T-helper 1 cell treated with Interleukin-12 subunit alpha and Interleukin-12 subunit beta and Interleukin-4 antibody, amounts not matched to agents 30 μg/mL and 1 μg/mL, for 36 hours (primary cell): ENCODE data around the gene IL17F.
A peak's percentile ranks its signal among the peaks of the same experiment; 100 is the strongest.

ENCODE experiments used
- H3K27ac Mint-ChIP-seq: one replicate; pipeline ENCODE4 v1.8.0; 2021; ENCODE audit warnings: mild to moderate bottlenecking, mixed read lengths
- H3K27me3 Mint-ChIP-seq: one replicate; pipeline ENCODE4 v1.8.0; 2021; ENCODE audit warnings: low read depth, mixed read lengths
- H3K36me3 Mint-ChIP-seq: one replicate; pipeline ENCODE4 v1.8.0; 2021; ENCODE audit warnings: low read depth, mixed read lengths
- H3K4me1 Mint-ChIP-seq: one replicate; pipeline ENCODE4 v1.8.0; 2021; ENCODE audit warnings: low read depth, mixed read lengths
- H3K4me3 Mint-ChIP-seq: one replicate; pipeline ENCODE4 v1.8.0; 2021; ENCODE audit warnings: mild to moderate bottlenecking, moderate library complexity, mixed read lengths
- H3K9me3 Mint-ChIP-seq: one replicate; pipeline ENCODE4 v1.8.0; 2021; ENCODE audit warnings: mixed read lengths

IL17F gene

GRCh38 chr6:52244400-52244799, at the start of gene IL17F:
Gene IL17F, minus strand, starts transcription at chr6:52244500. Its CDS starts 71 bp downstream, at chr6:52244429.
- H3K9me3 Mint-ChIP-seq = no peaks in the 10 kb centered on the region
- H3K4me3 Mint-ChIP-seq = no peak within 1 kb of the TSS
- H3K27ac Mint-ChIP-seq = no peak within 1 kb of the TSS
- peaks cover 75% of the 10 kb centered on the region for H3K27me3 Mint-ChIP-seq
- no peaks in the 10 kb centered on the region for H3K36me3 Mint-ChIP-seq
- no peaks in the 10 kb centered on the region for H3K4me1 Mint-ChIP-seq

GRCh38 chr6:52293067-52293466, 48.8 kb upstream of the IL17F start:
- Mint-ChIP-seq H3K4me1 (peaks cover 17% of the 10 kb centered on the region), H3K27ac (no peak overlapping the region), H3K27me3 (peaks cover 4% of the 10 kb centered on the region), H3K4me3 (no peak overlapping the region), H3K9me3 (peaks cover 8% of the 10 kb centered on the region), H3K36me3 (peaks cover 5% of the 10 kb centered on the region)

DNA sequence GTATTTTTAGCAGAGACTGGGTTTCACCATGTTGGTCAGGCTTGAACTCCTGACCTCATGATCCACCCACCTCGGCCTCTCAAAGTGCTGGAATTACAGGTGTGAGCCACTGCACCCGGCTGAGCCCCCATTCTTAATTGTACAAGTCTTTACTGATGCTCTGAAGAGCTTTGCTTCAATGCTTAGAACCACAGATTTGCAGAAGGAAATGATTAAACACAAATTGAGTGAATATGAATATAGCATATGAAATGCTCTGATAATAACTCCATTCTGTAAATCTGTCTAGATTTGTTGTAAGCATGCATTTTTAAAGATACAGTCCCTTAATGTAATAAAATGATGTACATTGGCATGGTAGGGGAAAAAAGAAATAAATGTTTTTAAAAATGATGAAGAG, 44.5 kb upstream of the IL17F start:
- Mint-ChIP-seq H3K27ac (no peak overlapping the region), H3K4me3 (no peak overlapping the region), H3K4me1 (peaks cover 8% of the 10 kb centered on the region), H3K9me3 (no peaks in the 10 kb centered on the region), H3K27me3 (peaks cover 4% of the 10 kb centered on the region), H3K36me3 (no peaks in the 10 kb centered on the region)

- H3K27ac Mint-ChIP-seq = no peak overlapping the region
- H3K9me3 Mint-ChIP-seq = no peaks in the 10 kb centered on the region
- no peak overlapping the region for H3K4me3 Mint-ChIP-seq
- peaks cover 4% of the 10 kb centered on the region for H3K36me3 Mint-ChIP-seq
- H3K27me3 Mint-ChIP-seq = peaks cover 4% of the 10 kb centered on the region
- H3K4me1 Mint-ChIP-seq = peaks cover 12% of the 10 kb centered on the region
These were observed 43.9 kb upstream of the IL17F start for GRCh38 chr6:52288216-52288615.

GRCh38 chr6:52286798-52287432, 42.6 kb upstream of the IL17F start:
- H3K9me3 Mint-ChIP-seq = no peaks in the 10 kb centered on the region
- H3K27ac Mint-ChIP-seq = peak overlapping the region; percentile 71
- H3K4me3 Mint-ChIP-seq = peak overlapping the region; percentile 35
- peaks cover 4% of the 10 kb centered on the region for H3K27me3 Mint-ChIP-seq
- H3K36me3 Mint-ChIP-seq = peaks cover 13% of the 10 kb centered on the region
- peaks cover 22% of the 10 kb centered on the region for H3K4me1 Mint-ChIP-seq

- Mint-ChIP-seq H3K4me1 (peaks cover 31% of the 10 kb centered on the region), H3K4me3 (no peak overlapping the region), H3K27me3 (no peaks in the 10 kb centered on the region), H3K27ac (no peak overlapping the region), H3K36me3 (peaks cover 21% of the 10 kb centered on the region), H3K9me3 (no peaks in the 10 kb centered on the region)
These were observed 41.1 kb upstream of the IL17F start for GRCh38 chr6:52285177-52286068.

- Mint-ChIP-seq H3K27ac (peak within 1 kb of the TSS; percentile 54), H3K4me1 (peaks cover 34% of the 10 kb centered on the region), H3K9me3 (no peaks in the 10 kb centered on the region), H3K27me3 (no peaks in the 10 kb centered on the region), H3K36me3 (peaks cover 27% of the 10 kb centered on the region), H3K4me3 (no peak within 1 kb of the TSS)
These were observed 40.3 kb upstream of the IL17F start, which contains the start of gene MCM3 for GRCh38 chr6:52284460-52285176. Gene MCM3, minus strand, starts transcription at chr6:52284742. Its CDS starts 68 bp downstream, at chr6:52284674.

DNA sequence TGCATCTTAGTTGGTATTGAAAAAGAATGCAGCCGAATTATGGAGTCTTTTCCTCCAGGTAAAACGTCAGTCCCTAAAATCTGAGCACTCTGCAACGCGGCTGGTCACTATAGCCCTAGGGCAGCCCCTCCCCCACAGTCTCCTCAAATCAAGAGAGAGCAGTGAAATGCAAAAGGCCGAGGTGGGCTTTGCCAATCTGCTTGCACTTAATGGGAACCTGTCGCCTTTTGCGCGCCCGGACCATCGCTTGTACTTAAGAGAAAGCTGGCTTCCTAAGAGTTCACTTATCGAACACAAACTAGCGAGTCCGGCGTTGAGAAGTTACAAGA, 39.8 kb upstream of the IL17F start:
- no peak overlapping the region for H3K4me3 Mint-ChIP-seq
- peaks cover 29% of the 10 kb centered on the region for H3K36me3 Mint-ChIP-seq
- peak overlapping the region; percentile 54 for H3K27ac Mint-ChIP-seq
- no peaks in the 10 kb centered on the region for H3K27me3 Mint-ChIP-seq
- no peaks in the 10 kb centered on the region for H3K9me3 Mint-ChIP-seq
- H3K4me1 Mint-ChIP-seq = peaks cover 34% of the 10 kb centered on the region

DNA sequence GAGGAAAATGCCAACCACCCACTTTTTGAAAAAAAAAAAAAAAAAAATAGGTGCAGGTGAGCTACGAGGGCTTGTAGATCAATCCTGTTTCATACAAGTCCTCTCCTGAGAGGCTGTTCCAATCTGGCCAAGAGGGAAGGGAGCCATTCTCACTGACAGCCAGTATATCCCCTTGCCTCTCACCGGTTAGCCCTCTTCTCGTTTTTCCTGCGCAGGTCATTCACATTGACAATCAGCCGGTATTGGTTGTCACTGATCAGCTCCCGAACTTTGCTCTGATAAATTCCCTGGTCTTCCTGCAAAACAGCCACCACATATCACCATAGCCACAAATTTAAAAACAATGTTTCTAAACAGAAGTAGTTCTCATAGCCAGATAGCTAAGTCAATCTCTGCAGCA, 38.8 kb upstream of the IL17F start:
- Mint-ChIP-seq H3K36me3 (peaks cover 34% of the 10 kb centered on the region), H3K9me3 (no peaks in the 10 kb centered on the region), H3K27me3 (no peaks in the 10 kb centered on the region), H3K4me1 (peaks cover 36% of the 10 kb centered on the region), H3K4me3 (no peak overlapping the region), H3K27ac (no peak overlapping the region)

- no peak overlapping the region for H3K27ac Mint-ChIP-seq
- no peaks in the 10 kb centered on the region for H3K9me3 Mint-ChIP-seq
- H3K4me1 Mint-ChIP-seq = peaks cover 21% of the 10 kb centered on the region
- no peak overlapping the region for H3K4me3 Mint-ChIP-seq
- no peaks in the 10 kb centered on the region for H3K27me3 Mint-ChIP-seq
- peaks cover 48% of the 10 kb centered on the region for H3K36me3 Mint-ChIP-seq
These were observed 31.8 kb upstream of the IL17F start for GRCh38 chr6:52276130-52276529.

- H3K4me3 Mint-ChIP-seq = no peak overlapping the region
These were observed 27.7 kb upstream of the IL17F start for GRCh38 chr6:52271852-52272460.

DNA sequence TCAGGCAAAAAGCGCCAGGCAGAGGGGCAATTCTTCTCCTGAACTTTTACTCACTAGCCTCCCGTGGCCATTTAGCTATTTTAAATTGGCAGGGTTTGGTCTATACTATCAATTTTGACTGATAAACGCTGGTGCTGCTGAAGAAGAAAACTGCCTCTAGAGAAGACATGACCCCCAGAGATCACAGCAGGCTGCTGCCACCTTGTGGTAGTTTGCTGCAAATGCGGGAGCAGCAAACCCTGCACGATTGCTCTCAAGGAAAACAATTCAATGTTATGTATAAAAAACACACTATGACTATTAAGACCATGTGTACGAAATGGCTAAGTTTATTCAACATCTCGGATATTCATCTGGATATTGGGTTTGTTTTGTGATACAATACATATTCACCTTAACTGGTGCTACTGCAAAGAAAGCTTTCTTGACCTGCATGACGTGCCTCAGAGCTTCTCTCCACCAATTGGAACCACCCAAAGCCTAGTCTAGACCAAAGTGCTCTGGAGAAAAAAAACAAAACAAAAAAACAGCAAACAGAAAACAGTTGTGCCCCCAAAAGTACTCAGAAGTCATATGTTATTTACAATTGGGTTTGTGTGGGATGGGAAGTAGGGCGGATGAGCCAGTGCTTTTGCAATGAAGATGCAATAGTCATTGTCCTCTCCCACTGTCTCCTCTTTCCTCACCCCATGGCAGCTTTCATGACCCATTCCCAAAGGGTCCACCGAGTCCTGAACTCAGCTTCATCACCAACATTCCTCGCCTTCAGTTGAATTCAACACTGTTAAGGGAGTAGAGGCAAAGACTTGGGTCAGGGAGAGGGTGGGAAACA, 19.6 kb upstream of the IL17F start:
- H3K36me3 Mint-ChIP-seq = peaks cover 59% of the 10 kb centered on the region
- H3K9me3 Mint-ChIP-seq = no peaks in the 10 kb centered on the region
- no peak overlapping the region for H3K27ac Mint-ChIP-seq
- no peak overlapping the region for H3K4me3 Mint-ChIP-seq
- H3K27me3 Mint-ChIP-seq = no peaks in the 10 kb centered on the region
- H3K4me1 Mint-ChIP-seq = peaks cover 4% of the 10 kb centered on the region

More at GRCh38 chr6:52271852-52272460, 27.7 kb upstream of the IL17F start:
- Mint-ChIP-seq H3K9me3 (no peaks in the 10 kb centered on the region), H3K36me3 (peaks cover 52% of the 10 kb centered on the region), H3K27me3 (no peaks in the 10 kb centered on the region), H3K4me1 (peaks cover 14% of the 10 kb centered on the region), H3K27ac (no peak overlapping the region)

GRCh38 chr6:52262620-52263344, 18.5 kb upstream of the IL17F start:
- Mint-ChIP-seq H3K4me3 (no peak overlapping the region), H3K4me1 (peaks cover 4% of the 10 kb centered on the region), H3K27ac (no peak overlapping the region), H3K27me3 (no peaks in the 10 kb centered on the region), H3K36me3 (peaks cover 48% of the 10 kb centered on the region), H3K9me3 (no peaks in the 10 kb centered on the region)
